B cell (primary cell): ENCODE data around the gene ERICH6. TPM values are rescaled to one million over a fixed set of nuclear protein-coding genes. Genes with fewer than 3 reads are reported as not detected.
A peak's percentile ranks its signal among the peaks of the same experiment; 100 is the strongest.

Source experiments
- ATAC-seq: fragments of 200-7000 bp; cut with Tn5 transposase; one replicate; pipeline ENCODE4 v1.10.0; 2021; ENCODE audit warnings: low read depth, mild to moderate bottlenecking, moderate number of reproducible peaks, moderate library complexity
- CTCF ChIA-PET: fragments of 350-600 bp; sonication (Branson Sonifier 250); formaldehyde crosslinking; loops from one replicate; lab custom pipeline; 2021; ENCODE audit warnings: antibody characterized with exemption, inconsistent platforms; lab: Charles Lee
- POLR2A ChIA-PET: fragments of 350-600 bp; sonication (Branson Sonifier 250); formaldehyde crosslinking; loops from one replicate; lab custom pipeline; 2021; ENCODE audit warnings: antibody characterized with exemption; lab: Charles Lee
- DNase-seq: peaks from one replicate; pipeline ENCODE4 v3.0.0; 2013
- H2AFZ ChIP-seq: 2 replicates; pipeline ENCODE4 v1.6.1; 2012; ENCODE audit warnings: mild to moderate bottlenecking, low read depth, low read length; ENCODE audit not compliant: insufficient read depth, poor library complexity, severe bottlenecking
- H3K27ac ChIP-seq, 2 donors: 1 replicate in 1 of 2; 2 replicates in 1 of 2; pipeline ENCODE4 v1.5.1; 2012 to 2013; ENCODE audit warnings: low read length in 2 of 2, mild to moderate bottlenecking in 2 of 2, moderate library complexity in 1 of 2
- H3K27me3 ChIP-seq, 4 experiments: fragments of 200-600 bp in 1 of 4; sonication (generic) in 1 of 4; replicated peaks in 1 of 4; 1 replicate in 2 of 4; 2 replicates in 2 of 4; pipeline versions ENCODE4 v1.6.1 to v1.7.0; 2013 to 2016; ENCODE audit warnings: low read length in 3 of 4, mild to moderate bottlenecking in 2 of 4, mixed read lengths in 1 of 4, moderate library complexity in 1 of 4; ENCODE audit not compliant: insufficient read depth in 4 of 4, control insufficient read depth in 3 of 4; ENCODE audit errors: control extremely low read depth in 1 of 4
- H3K36me3 ChIP-seq, 2 experiments: replicated peaks in 1 of 2; 1 replicate in 1 of 2; 2 replicates in 1 of 2; pipeline versions ENCODE4 v1.6.1 to v1.7.1; 2013; ENCODE audit warnings: low read length in 1 of 2; ENCODE audit not compliant: insufficient read depth in 2 of 2, control insufficient read depth in 1 of 2; ENCODE audit errors: control extremely low read depth in 1 of 2, extremely low read depth in 1 of 2
- H3K4me1 ChIP-seq, 2 donors: fragments of 200-600 bp in 1 of 2; sonication (generic) in 1 of 2; 1 replicate in 1 of 2; 2 replicates in 1 of 2; pipeline versions ENCODE4 v1.5.1 to v1.6.1; 2013 to 2017; ENCODE audit warnings: low read length in 2 of 2; ENCODE audit not compliant: control insufficient read depth in 2 of 2, insufficient read depth in 2 of 2
- H3K4me2 ChIP-seq: replicated peaks from 2 replicates; pipeline ENCODE3; 2012; ENCODE audit warnings: mild to moderate bottlenecking, low read depth, low read length; ENCODE audit not compliant: poor library complexity, severe bottlenecking
- H3K4me3 ChIP-seq, 5 experiments: fragments of 200-600 bp in 1 of 5; sonication (generic) in 1 of 5; 1 replicate in 3 of 5; 2 replicates in 2 of 5; pipeline versions ENCODE4 v1.5.1 to v1.7.0; 2011 to 2016; ENCODE audit warnings: low read length in 4 of 5, mild to moderate bottlenecking in 4 of 5, low read depth in 2 of 5, control low read depth in 1 of 5, moderate library complexity in 1 of 5; ENCODE audit not compliant: insufficient read depth in 1 of 5; ENCODE audit errors: control extremely low read depth in 1 of 5, extremely low read depth in 1 of 5
- H3K79me2 ChIP-seq: fragments of 200-600 bp; sonication (generic); one replicate; pipeline ENCODE4 v1.6.0; 2016; ENCODE audit warnings: low read length; ENCODE audit not compliant: control insufficient read depth, insufficient read depth
- H3K9ac ChIP-seq: fragments of 200-600 bp; sonication (generic); 2 replicates; pipeline ENCODE4 v1.6.1; 2017; ENCODE audit warnings: mild to moderate bottlenecking, low read length, moderate library complexity
- H3K9me3 ChIP-seq, 3 donors: one replicate each; pipeline versions ENCODE4 v1.6.1 to v1.7.1; 2013; ENCODE audit warnings: low read length in 2 of 3; ENCODE audit not compliant: control insufficient read depth in 2 of 3, insufficient read depth in 1 of 3; ENCODE audit errors: control extremely low read depth in 1 of 3
- H4K20me1 ChIP-seq: 2 replicates; pipeline ENCODE4 v1.6.0; 2012; ENCODE audit warnings: mild to moderate bottlenecking, low read length; ENCODE audit not compliant: insufficient read depth, control insufficient read depth, poor library complexity, severe bottlenecking
- H3K27ac Mint-ChIP-seq: one replicate; pipeline ENCODE4 v1.8.0; 2021; ENCODE audit warnings: mixed read lengths
- H3K27me3 Mint-ChIP-seq: one replicate; pipeline ENCODE4 v1.8.0; 2021; ENCODE audit warnings: mixed read lengths
- H3K4me1 Mint-ChIP-seq: one replicate; pipeline ENCODE4 v1.8.0; 2021; ENCODE audit warnings: mixed read lengths
- H3K4me3 Mint-ChIP-seq: one replicate; pipeline ENCODE4 v1.8.0; 2021; ENCODE audit warnings: mixed read lengths
- H3K9me3 Mint-ChIP-seq: one replicate; pipeline ENCODE4 v1.8.0; 2022; ENCODE audit warnings: mixed read lengths; ENCODE audit not compliant: insufficient read depth
- CTCF ChIP-seq: fragments of 200-600 bp; IDR thresholded peaks from one replicate; pipeline ENCODE4 v1.8.0; 2022; ENCODE audit warnings: antibody characterized with exemption, mild to moderate bottlenecking
- EZH2 ChIP-seq: IDR thresholded peaks from 2 replicates; pipeline ENCODE4 v1.6.1; 2012; ENCODE audit warnings: borderline replicate concordance, low read depth, mild to moderate bottlenecking, moderate library complexity, low read length; ENCODE audit not compliant: insufficient read depth, poor library complexity, severe bottlenecking
- WGBS: methylation state at CpG from one replicate; pipeline ENCODE4 v1.1.5; 2013; ENCODE audit warnings: missing lambda C conversion rate; ENCODE audit not compliant: insufficient coverage; 5-methylcytosine and 5-hydroxymethylcytosine counted together
- intact Hi-C: fragments of 100-400 bp; cut with micrococcal nuclease; formaldehyde crosslinking; loops from one replicate; pipeline ENCODE4 v1.10.0; 2022
- polyA plus RNA-seq: library from polyadenylated mRNA; depleted of rRNA; stranded (reverse); fragments of >200 nt; gene quantifications from 2 replicates; pipeline ENCODE4 v1.2.3, GENCODE V29; 2012
- total RNA-seq, 2 donors: library from RNA; stranded (reverse); fragments of 120-200 nt in 1 of 2; gene quantifications; 1 replicate in 1 of 2; 2 replicates in 1 of 2; pipeline versions ENCODE4 v1.2.3 to v1.2.4, GENCODE V29; 2013 to 2022

ERICH6 gene
- total and polyA plus RNA-seq, 2 donors (not counting 1 experiment from before 2014, with no cell fraction given), result 0.44 TPM; not detected in 1

- no peak overlapping the region for H3K27ac ChIP-seq
- ChIA-PET CTCF (no interaction called here), POLR2A (no interaction called here)
- 100% methylated on average over 2 of the region's 2 CpGs for WGBS
- H3K9ac ChIP-seq, result no peak overlapping the region
- Mint-ChIP-seq H3K27ac (no peak overlapping the region), H3K4me3 (no peak overlapping the region), H3K4me1 (peaks cover 3% of the 10 kb centered on the region), H3K9me3 (no peaks in the 10 kb centered on the region), H3K27me3 (no peaks in the 10 kb centered on the region)
- peaks cover 0 to 1% (median 0%) of the 10 kb centered on the region in 3 donors for H3K9me3 ChIP-seq
- no peak overlapping the region for H3K4me2 ChIP-seq
- peaks cover 11% of the 10 kb centered on the region for H3K79me2 ChIP-seq
- no peak overlapping the region for H2AFZ ChIP-seq
- H3K27me3 ChIP-seq, result no peaks in the 10 kb centered on the region
- DNase-seq, result no peak
- peaks cover 1 to 4% of the 10 kb centered on the region in 2 experiments for H3K36me3 ChIP-seq
- TF ChIP-seq CTCF (no peak), EZH2 (no peak)
- H4K20me1 ChIP-seq, result no peaks in the 10 kb centered on the region
- H3K4me1 ChIP-seq, result no peaks in the 10 kb centered on the region
- H3K4me3 ChIP-seq, result no peak overlapping the region
- no peak for ATAC-seq
- intact Hi-C loops, result no loop called here
Measured at GRCh38 chr3:150710097-150710496, 6.4 kb upstream of the ERICH6 start.

- WGBS, result 3% methylated on average over 29 of the region's 29 CpGs
- ChIA-PET POLR2A (interaction anchor here (0.6 to 1.5 kb wide), 9 partner anchors 60 to 1769 kb away, joined by 4 to 15 read pairs (median 6); partner anchors contain the start of genes EIF2A, SELENOT, SERP1 and SIAH2), CTCF (interaction anchor here (0.7 to 2.0 kb wide), 10 partner anchors 12 to 181 kb away, joined by 3 to 7 read pairs (median 4); partner anchors contain the start of genes SELENOT and SIAH2)
- Histone ChIP-seq H3K27me3 (no peaks in the 10 kb centered on the region), H4K20me1 (no peaks in the 10 kb centered on the region), H3K36me3 (peaks cover 0 to 1% of the 10 kb centered on the region in 2 experiments), H3K9ac (peak overlapping the region; percentile 97), H3K4me2 (peak overlapping the region; percentile 87), H3K9me3 (peaks cover 0 to 1% (median 0%) of the 10 kb centered on the region in 3 donors), H3K4me3 (peak overlapping the region in 4 of 5 experiments; percentile 68 to 88 (median 77)), H3K79me2 (peaks cover 8% of the 10 kb centered on the region), H3K27ac (peak overlapping the region; percentile 84 to 97), H2AFZ (peak overlapping the region; percentile 91), H3K4me1 (peaks cover 0 to 13% of the 10 kb centered on the region in 2 donors)
- Mint-ChIP-seq H3K27me3 (no peaks in the 10 kb centered on the region), H3K27ac (peak overlapping the region; percentile 97), H3K4me1 (peaks cover 16% of the 10 kb centered on the region), H3K9me3 (no peaks in the 10 kb centered on the region), H3K4me3 (peak overlapping the region; percentile 98)
- DNase-seq (peak; percentile 70), ATAC-seq (peak; percentile 55)
- intact Hi-C loops, result loop anchor here (1.0 kb wide), 3 partner anchors 100 to 294 kb away; partner anchors contain the start of genes EIF2A, SELENOT and SERP1
- no peak for TF ChIP-seq EZH2
- TF ChIP-seq CTCF, result no peak
Measured at GRCh38 chr3:150703299-150703755, 393 bp downstream of the ERICH6 start.
